Measurements from ENCODE around the gene STON2. TPM values are rescaled to one million over a fixed set of nuclear protein-coding genes. Genes with fewer than 3 reads are reported as not detected.
"Not testable (repeated sequence)": the region's sequence is repeated elsewhere in the genome, so short reads cannot be mapped to it uniquely, and the experiment has no call there.

Gene STON2
- total RNA-seq, 2 experiments from 2014 or later: 0.58 TPM; not detected in 1

DNA sequence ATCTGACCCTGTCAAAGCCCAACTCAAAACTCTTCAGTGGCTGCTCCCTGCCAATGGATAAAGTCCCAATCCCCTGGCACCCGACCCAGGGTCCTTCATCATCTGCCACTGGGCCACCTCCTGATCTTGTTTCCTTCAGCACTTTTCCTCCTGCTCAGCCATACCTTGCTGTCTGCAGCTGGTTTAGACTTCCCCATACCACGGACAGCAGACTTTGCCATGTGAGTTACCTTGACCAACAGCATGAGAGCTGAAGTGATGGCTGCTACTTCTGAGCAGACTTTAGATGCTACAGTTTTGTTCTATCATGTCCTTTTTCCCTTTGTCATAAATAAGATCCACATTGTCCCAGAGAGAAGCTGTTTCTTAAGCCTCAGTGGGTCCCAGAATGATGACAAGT is 33.3 kb upstream of the STON2 start:
- POLR2A ChIA-PET: no interaction called here
- DNase-seq (no peak), ATAC-seq (no peak)
- H3K36me3 Mint-ChIP-seq (ENCODE audit: low read depth): no peaks in the 10 kb centered on the region
- TF ChIP-seq, protein P1, sequence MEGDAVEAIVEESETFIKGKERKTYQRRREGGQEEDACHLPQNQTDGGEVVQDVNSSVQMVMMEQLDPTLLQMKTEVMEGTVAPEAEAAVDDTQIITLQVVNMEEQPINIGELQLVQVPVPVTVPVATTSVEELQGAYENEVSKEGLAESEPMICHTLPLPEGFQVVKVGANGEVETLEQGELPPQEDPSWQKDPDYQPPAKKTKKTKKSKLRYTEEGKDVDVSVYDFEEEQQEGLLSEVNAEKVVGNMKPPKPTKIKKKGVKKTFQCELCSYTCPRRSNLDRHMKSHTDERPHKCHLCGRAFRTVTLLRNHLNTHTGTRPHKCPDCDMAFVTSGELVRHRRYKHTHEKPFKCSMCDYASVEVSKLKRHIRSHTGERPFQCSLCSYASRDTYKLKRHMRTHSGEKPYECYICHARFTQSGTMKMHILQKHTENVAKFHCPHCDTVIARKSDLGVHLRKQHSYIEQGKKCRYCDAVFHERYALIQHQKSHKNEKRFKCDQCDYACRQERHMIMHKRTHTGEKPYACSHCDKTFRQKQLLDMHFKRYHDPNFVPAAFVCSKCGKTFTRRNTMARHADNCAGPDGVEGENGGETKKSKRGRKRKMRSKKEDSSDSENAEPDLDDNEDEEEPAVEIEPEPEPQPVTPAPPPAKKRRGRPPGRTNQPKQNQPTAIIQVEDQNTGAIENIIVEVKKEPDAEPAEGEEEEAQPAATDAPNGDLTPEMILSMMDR (IDR thresholded peaks at IDR 0.05): no peak
- CTCF ChIA-PET: interaction anchor here (1.0 kb wide), 1 partner anchor 31 kb away, joined by 3 read pairs; no protein-coding TSS in a partner anchor
- H3K27me3 Mint-ChIP-seq: peaks cover 52% of the 10 kb centered on the region
- peaks cover 13% of the 10 kb centered on the region for H3K4me1 Mint-ChIP-seq (ENCODE audit: low read depth)
- H3K9me3 Mint-ChIP-seq: no peaks in the 10 kb centered on the region
- H3K27ac Mint-ChIP-seq: no peak overlapping the region
- intact Hi-C loops (cut with micrococcal nuclease): no loop called here
- H3K4me3 Mint-ChIP-seq: no peak overlapping the region

- Mint-ChIP-seq H3K27ac (no peak overlapping the region), H3K4me1 (ENCODE audit: low read depth) (peaks cover 12% of the 10 kb centered on the region), H3K4me3 (no peak overlapping the region), H3K36me3 (ENCODE audit: low read depth) (no peaks in the 10 kb centered on the region), H3K9me3 (no peaks in the 10 kb centered on the region), H3K27me3 (peaks cover 49% of the 10 kb centered on the region)
- no peak for ATAC-seq
- ChIA-PET POLR2A (no interaction called here), CTCF (interaction anchor here (1.0 kb wide), 1 partner anchor 33 kb away, joined by 3 read pairs; no protein-coding TSS in a partner anchor)
- intact Hi-C loops (cut with micrococcal nuclease): no loop called here
- DNase-seq: no peak
- TF ChIP-seq, protein P1 (IDR thresholded peaks at IDR 0.05): no peak
Observed at GRCh38 chr14:81432219-81432661, 32.1 kb upstream of the STON2 start.

DNA sequence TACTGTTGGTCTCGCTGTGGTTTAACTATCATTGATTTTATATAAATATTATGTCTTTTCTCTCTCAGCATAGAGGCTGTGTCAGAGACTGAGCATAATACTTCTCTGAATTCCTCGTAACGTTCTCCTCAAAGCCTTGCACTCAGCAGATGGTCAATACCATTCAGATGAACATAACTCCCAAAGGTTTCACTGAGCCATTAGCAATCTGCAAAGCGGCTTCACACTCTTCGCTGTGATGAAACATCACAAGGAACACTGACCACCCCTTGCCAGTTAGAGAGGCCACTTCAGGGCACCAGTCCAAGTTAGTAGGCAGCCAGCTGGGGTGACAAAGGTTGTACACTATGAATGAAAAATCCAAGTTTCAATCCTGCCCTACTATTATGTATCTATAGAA is 30.1 kb upstream of the STON2 start:
- H3K27me3 Mint-ChIP-seq: peaks cover 45% of the 10 kb centered on the region
- ATAC-seq (no peak), DNase-seq (no peak)
- no peaks in the 10 kb centered on the region for H3K9me3 Mint-ChIP-seq
- H3K4me1 Mint-ChIP-seq (ENCODE audit: low read depth): peaks cover 3% of the 10 kb centered on the region
- intact Hi-C loops (cut with micrococcal nuclease): no loop called here
- TF ChIP-seq, protein P1 (IDR thresholded peaks at IDR 0.05): no peak
- H3K4me3 Mint-ChIP-seq: no peak overlapping the region
- H3K36me3 Mint-ChIP-seq (ENCODE audit: low read depth): no peaks in the 10 kb centered on the region
- H3K27ac Mint-ChIP-seq: no peak overlapping the region
- CTCF ChIA-PET: no interaction called here
- POLR2A ChIA-PET: no interaction called here

- H3K4me1 Mint-ChIP-seq (ENCODE audit: low read depth); intact Hi-C loops (cut with micrococcal nuclease); DNase-seq; POLR2A ChIA-PET; CTCF ChIA-PET; ATAC-seq; H3K4me3 Mint-ChIP-seq; H3K36me3 Mint-ChIP-seq (ENCODE audit: low read depth); H3K27ac Mint-ChIP-seq; H3K9me3 Mint-ChIP-seq: not testable (repeated sequence)
- peaks cover 40% of the 10 kb centered on the region for H3K27me3 Mint-ChIP-seq
Observed at GRCh38 chr14:81429749-81430148, 29.6 kb upstream of the STON2 start.

GRCh38 chr14:81429028-81429427 is 28.9 kb upstream of the STON2 start:
- TF ChIP-seq, protein P1 (IDR thresholded peaks at IDR 0.05): no peak
- no peak overlapping the region for H3K27ac Mint-ChIP-seq
- ChIA-PET CTCF (interaction anchor here (1.6 kb wide), 1 partner anchor 162 kb away, joined by 5 read pairs; no protein-coding TSS in a partner anchor), POLR2A (no interaction called here)
- ATAC-seq: no peak
- intact Hi-C loops (cut with micrococcal nuclease): no loop called here
- no peaks in the 10 kb centered on the region for H3K4me1 Mint-ChIP-seq (ENCODE audit: low read depth)
- DNase-seq: no peak
- H3K27me3 Mint-ChIP-seq: peaks cover 34% of the 10 kb centered on the region
- H3K4me3 Mint-ChIP-seq: no peak overlapping the region
- H3K9me3 Mint-ChIP-seq: no peaks in the 10 kb centered on the region
- no peaks in the 10 kb centered on the region for H3K36me3 Mint-ChIP-seq (ENCODE audit: low read depth)
